ENCODE measurements around the gene TLCD3A. TPM values are rescaled to one million over a fixed set of nuclear protein-coding genes. Genes with fewer than 3 reads are reported as not detected.

TLCD3A gene
- total RNA-seq, result 29.8 and 36.6 TPM in 2 replicates
- polyA plus RNA-seq, result 54.1 and 65.5 TPM in 2 replicates
- polyA plus RNA-seq (2011; cell fraction: cytosol; rRNA removed), result 37.9 and 41.5 TPM in 2 replicates
- polyA plus RNA-seq (2011; cell fraction: nucleus; rRNA removed), result 22.2 and 22.6 TPM in 2 replicates
- 31.8 and 34.3 TPM in 2 replicates for polyA plus RNA-seq (2012)
- 51.1 and 65.3 TPM in 2 replicates for polyA minus RNA-seq
- polyA minus RNA-seq (2011; cell fraction: cytosol; rRNA and poly(A)+ RNA removed), result 26.2 TPM
- polyA minus RNA-seq (2011; cell fraction: nucleus; rRNA and poly(A)+ RNA removed), result 9.3 and 9.6 TPM in 2 replicates
- percentile 76 among the genes with signal in this experiment for Bru-seq, nascent RNA
- BruChase-seq, experiment 1, labeled RNA remaining after a 6-hour chase, result percentile 77 among the genes with signal in this experiment
- BruChase-seq, experiment 2, labeled RNA remaining after a 2-hour chase, result percentile 74 among the genes with signal in this experiment
- long read RNA-seq, transcript FAM57A-202 (5 exons, 2,412 nt), result major isoform, 34 of 111 reads
- long read RNA-seq, transcript FAM57A-203 (4 exons, 2,386 nt), result minor isoform, 19 of 111 reads
- long read RNA-seq, partial matches to known transcripts, result 4 of 111 reads
- long read RNA-seq, other reads (novel, unspliced or antisense), result 53 of 111 reads

DNA sequence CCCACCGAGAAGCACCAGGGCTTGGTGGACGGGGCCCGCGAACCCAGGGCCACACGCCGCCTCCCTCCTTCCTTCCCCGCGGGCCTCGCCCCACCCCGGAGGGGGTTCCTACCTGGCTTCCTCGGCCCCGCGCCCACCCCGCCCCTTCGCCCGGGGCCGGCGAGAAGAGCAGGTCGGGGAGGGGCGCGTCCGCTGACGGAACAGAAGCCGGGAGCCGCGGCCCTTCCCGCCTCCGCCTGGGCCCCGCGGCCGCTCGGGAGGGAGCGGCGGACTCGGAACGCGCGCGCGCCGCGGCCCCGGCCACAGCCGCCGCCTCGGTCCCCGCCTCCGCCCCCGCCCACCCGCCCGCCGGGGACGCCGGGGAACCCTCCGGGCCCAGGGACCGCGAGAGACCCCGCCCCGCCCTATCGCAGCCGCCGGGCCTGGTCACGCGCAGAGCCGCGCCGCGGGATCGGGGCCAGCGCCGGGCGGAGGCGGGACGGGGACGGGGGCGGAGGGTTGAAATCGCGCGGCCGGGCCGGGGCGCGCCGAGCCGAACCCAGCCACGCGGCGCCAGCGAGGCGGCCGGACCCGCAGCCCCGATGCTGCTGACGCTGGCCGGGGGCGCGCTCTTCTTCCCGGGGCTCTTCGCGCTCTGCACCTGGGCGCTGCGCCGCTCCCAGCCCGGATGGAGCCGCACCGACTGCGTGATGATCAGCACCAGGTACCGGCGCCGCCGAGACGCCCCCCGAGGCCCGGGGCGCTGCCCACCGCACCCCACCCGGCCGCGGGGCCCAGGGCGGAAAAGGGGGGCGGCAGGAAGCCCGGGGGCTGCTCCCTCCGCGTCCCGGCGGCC, at the start of gene TLCD3A:
TSS of gene TLCD3A (plus strand) at position 530 of the 835 bp plus-strand sequence. CDS start at position 582, 52 bp downstream.
- no peaks in the 10 kb centered on the region for H4K20me1 ChIP-seq (replicated peaks; ENCODE audit: control insufficient read depth, extremely low read depth, insufficient read depth, low read length)
- H3K9me1 ChIP-seq (replicated peaks; ENCODE audit: control insufficient read depth, extremely low read depth, insufficient read depth, low read length), result no peaks in the 10 kb centered on the region
- peaks cover 15% of the 10 kb centered on the region for H3K4me1 ChIP-seq (ENCODE audit: control insufficient read depth, extremely low read depth, insufficient read depth, low read length)
- no TSS peak for BruUV-seq (replicated peaks)
- peak within 1 kb of the TSS; percentile 98 for H3K4me2 ChIP-seq (ENCODE audit: insufficient read depth, low read length)
- ChIA-PET POLR2A (no interaction called here), CTCF (interaction anchor here (0.6 to 1.7 kb wide), 4 partner anchors 13 to 320 kb away, joined by 3 to 8 read pairs (median 6); partner anchors contain the start of gene NXN)
- H3K36me3 ChIP-seq (ENCODE audit: control insufficient read depth in 2 of 2, extremely low read depth in 1 of 2, insufficient read depth in 2 of 2, low read length in 2 of 2), result no peaks in the 10 kb centered on the region
- dilution Hi-C loops (cut with MboI; ENCODE audit: extremely low pct_ligation_motif_present, low sequenced_read_pairs), result no loop called here
- intact Hi-C loops (cut with micrococcal nuclease), result no loop called here
- H2AFZ ChIP-seq (ENCODE audit: low read depth, low read length), result peak within 1 kb of the TSS; percentile 82
- FAIRE-seq, result no peak
- H3K4me3 ChIP-seq (replicated peaks in 1 of 3; ENCODE audit: insufficient read depth in 1 of 3, low read depth in 1 of 3, low read length in 3 of 3), result peak within 1 kb of the TSS; percentile 87 to 98 (median 91)
- peaks cover 32% of the 10 kb centered on the region for H3K79me2 ChIP-seq (ENCODE audit: control insufficient read depth, insufficient read depth, low read length)
- peak within 1 kb of the TSS; percentile 76 for H3K9ac ChIP-seq (replicated peaks; ENCODE audit: extremely low read depth, insufficient read depth, low read length)
- no peak for TF ChIP-seq JUN (IDR thresholded peaks at IDR 0.05; ENCODE audit: borderline replicate concordance, insufficient read depth, insufficient read length, low read depth)
- no peak for TF ChIP-seq MYC (IDR thresholded peaks at IDR 0.05; ENCODE audit: low read depth, low read length)
- TF ChIP-seq POLR2AphosphoS5 (IDR thresholded peaks at IDR 0.05; ENCODE audit: insufficient read depth, low read depth, low read length), result peak; percentile 59
- TF ChIP-seq, protein P1, sequence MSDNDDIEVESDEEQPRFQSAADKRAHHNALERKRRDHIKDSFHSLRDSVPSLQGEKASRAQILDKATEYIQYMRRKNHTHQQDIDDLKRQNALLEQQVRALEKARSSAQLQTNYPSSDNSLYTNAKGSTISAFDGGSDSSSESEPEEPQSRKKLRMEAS (IDR thresholded peaks at IDR 0.05; ENCODE audit: insufficient read depth, insufficient read length), result no peak
- TF ChIP-seq POLR2A (IDR thresholded peaks at IDR 0.05; ENCODE audit: low read depth, low read length), result peak; percentile 56
- no peak for TF ChIP-seq EZH2 (IDR thresholded peaks at IDR 0.05; ENCODE audit: borderline replicate concordance, low read depth, low read length, severe bottlenecking)
- no peaks in the 10 kb centered on the region for H3K9me3 ChIP-seq (replicated peaks; ENCODE audit: control insufficient read depth, insufficient read depth, low read length)
- H3K27ac ChIP-seq (ENCODE audit: insufficient read depth, low read depth, low read length), result peak within 1 kb of the TSS; percentile 59
- no peaks in the 10 kb centered on the region for H3K27me3 ChIP-seq (ENCODE audit: control insufficient read depth in 2 of 2, insufficient read depth in 2 of 2, low read length in 2 of 2)
- peak; percentile 35 for DNase-seq (ENCODE audit: low read depth, low spot score)

Data from endothelial cell of umbilical vein (primary cell).